ENCODE measurements around the gene NADK. TPM values are rescaled to one million over a fixed set of nuclear protein-coding genes. Genes with fewer than 3 reads are reported as not detected.

NADK gene
- total and polyA plus RNA-seq, 2 of the 13 experiments (the other 11 are each of a cell fraction or from before 2014, with no cell fraction given) = 56.6 to 60.1 TPM

DNA sequence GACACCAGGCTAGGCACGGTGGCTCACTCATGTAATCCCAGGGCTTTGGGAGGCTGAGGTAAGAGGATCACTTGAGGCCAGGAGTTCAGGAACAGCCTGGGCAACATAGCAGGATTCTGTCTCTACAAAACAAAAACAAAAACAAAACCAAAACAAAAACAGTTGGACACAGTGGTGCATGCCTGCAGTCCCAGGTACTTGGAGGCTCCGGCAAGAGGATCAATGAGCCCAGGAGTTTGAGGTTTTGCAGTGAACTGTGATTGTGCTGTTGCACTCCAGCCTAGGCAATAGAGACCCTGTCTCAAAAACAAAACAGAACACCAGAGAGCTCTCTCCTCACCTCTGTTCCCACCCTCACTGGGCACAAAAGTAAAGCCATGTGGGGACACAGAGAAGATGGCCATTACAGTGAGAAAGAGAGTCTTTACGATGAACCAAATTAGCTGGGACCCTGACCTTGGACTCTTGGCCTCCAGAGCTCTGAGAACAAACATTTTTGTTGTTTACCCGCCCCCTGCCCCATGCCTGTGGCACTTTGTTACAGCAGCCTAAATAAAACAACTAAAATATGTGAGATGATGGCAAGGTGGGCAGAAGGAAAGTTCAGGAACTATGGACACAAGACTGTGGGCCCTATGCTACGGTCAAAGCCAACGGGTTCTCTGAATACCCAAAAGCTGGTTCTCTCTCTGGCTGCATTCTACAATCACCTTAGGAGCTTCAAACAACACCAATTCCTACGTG, 9.8 kb downstream of the NADK start:
- Histone ChIP-seq H3K36me3 (replicated peaks in 1 of 2; ENCODE audit: control insufficient read depth in 1 of 2, insufficient read depth in 2 of 2, low read length in 2 of 2) (peaks cover 11 to 35% of the 10 kb centered on the region in 2 experiments; a peak in 4 of 5 replicates), H3K4me3 (replicated peaks in 1 of 3; ENCODE audit: insufficient read depth in 1 of 3, low read depth in 2 of 3, low read length in 3 of 3) (peak overlapping the region in 1 of 3 experiments; percentile 26; a peak in 1 of 6 replicates)
- peak; percentile 12 for FAIRE-seq
- TF ChIP-seq GTF2F1 (IDR thresholded peaks at IDR 0.05; ENCODE audit: low read length) = no peak
- no peak for TF ChIP-seq SOX13 (IDR thresholded peaks at IDR 0.05)
- TF ChIP-seq SOX13 (CRISPR knock-in tag; conservative IDR thresholded peaks at IDR 0.05 in 1 of 2, IDR thresholded peaks at IDR 0.05 in 1 of 2) = peak in 1 of 2 experiments; percentile 76; a peak in 2 of 4 replicates
- no peak for TF ChIP-seq ONECUT2 (CRISPR knock-in tag; IDR thresholded peaks at IDR 0.05)
- TF ChIP-seq, protein P1, sequence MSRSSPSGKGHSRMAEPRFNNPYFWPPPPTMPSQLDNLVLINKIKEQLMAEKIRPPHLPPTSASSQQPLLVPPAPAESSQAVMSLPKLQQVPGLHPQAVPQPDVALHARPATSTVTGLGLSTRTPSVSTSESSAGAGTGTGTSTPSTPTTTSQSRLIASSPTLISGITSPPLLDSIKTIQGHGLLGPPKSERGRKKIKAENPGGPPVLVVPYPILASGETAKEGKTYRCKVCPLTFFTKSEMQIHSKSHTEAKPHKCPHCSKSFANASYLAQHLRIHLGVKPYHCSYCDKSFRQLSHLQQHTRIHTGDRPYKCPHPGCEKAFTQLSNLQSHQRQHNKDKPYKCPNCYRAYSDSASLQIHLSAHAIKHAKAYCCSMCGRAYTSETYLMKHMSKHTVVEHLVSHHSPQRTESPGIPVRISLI (CRISPR knock-in tag; IDR thresholded peaks at IDR 0.05; ENCODE audit: borderline replicate concordance) = no peak
- TF ChIP-seq ZFP36L1 (CRISPR knock-in tag; IDR thresholded peaks at IDR 0.05) = peak; percentile 67; the same call in 1 of the 2 replicates
- TF ChIP-seq RELA (CRISPR knock-in tag; IDR thresholded peaks at IDR 0.05) = no peak
- peak; percentile 34; the same call in 1 of the 2 replicates for TF ChIP-seq KAT8 (CRISPR knock-in tag; IDR thresholded peaks at IDR 0.05)
- TF ChIP-seq ZNF543 (CRISPR knock-in tag; IDR thresholded peaks at IDR 0.05) = no peak
- TF ChIP-seq ADNP (CRISPR knock-in tag; IDR thresholded peaks at IDR 0.05) = no peak
- TF ChIP-seq ZNF572 (CRISPR knock-in tag; IDR thresholded peaks at IDR 0.05) = no peak
- no peak for TF ChIP-seq YEATS2 (CRISPR knock-in tag; IDR thresholded peaks at IDR 0.05; ENCODE audit: borderline replicate concordance)
- peak; percentile 64; the same call in 1 of the 2 replicates for TF ChIP-seq ZNF605 (CRISPR knock-in tag; IDR thresholded peaks at IDR 0.05)
- TF ChIP-seq HNRNPUL1 (IDR thresholded peaks at IDR 0.05; ENCODE audit: low read depth, low read length) = no peak
- no peak for TF ChIP-seq ZEB1 (IDR thresholded peaks at IDR 0.05; ENCODE audit: insufficient replicate concordance, low read depth)
- no peak for TF ChIP-seq NONO (IDR thresholded peaks at IDR 0.05)
- TF ChIP-seq NONO (CRISPR knock-in tag; conservative IDR thresholded peaks at IDR 0.05) = no peak
- TF ChIP-seq ISL2 (CRISPR knock-in tag; IDR thresholded peaks at IDR 0.05) = no peak; the same call in 1 of the 2 replicates
- no peak for TF ChIP-seq CBFB (CRISPR knock-in tag; IDR thresholded peaks at IDR 0.05)
- no peak for TF ChIP-seq SRSF1 (optimal IDR thresholded peaks at IDR 0.05; ENCODE audit: low read depth, low read length)
- no peak for TF ChIP-seq NFKBIZ (CRISPR knock-in tag; IDR thresholded peaks at IDR 0.05)
- no peak for TF ChIP-seq ZNF17 (CRISPR knock-in tag; IDR thresholded peaks at IDR 0.05)
- TF ChIP-seq SUZ12 (IDR thresholded peaks at IDR 0.05; ENCODE audit: low read depth, low read length) = no peak
- 0 out of 2 replicates have a peak, but pooled peaks have one; percentile 31 for TF ChIP-seq ZNF337 (CRISPR knock-in tag; IDR thresholded peaks at IDR 0.05; ENCODE audit: borderline replicate concordance, low read depth)
- TF ChIP-seq ZNF431 (CRISPR knock-in tag; IDR thresholded peaks at IDR 0.05; ENCODE audit: borderline replicate concordance, low read depth) = no peak

More for the DNA sequence above, 9.8 kb downstream of the NADK start:
- H3K4me2 ChIP-seq (ENCODE audit: low read depth, low read length) = peak overlapping the region; percentile 74
- peak overlapping the region; percentile 32; the same call in 1 of the 2 replicates for H3K9ac ChIP-seq (ENCODE audit: insufficient read depth, low read depth, low read length)
- peak overlapping the region; percentile 83 for H3K27ac ChIP-seq (ENCODE audit: extremely low read length, insufficient read depth, low read length)
- H3K27me3 ChIP-seq (ENCODE audit: control insufficient read depth in 1 of 2, insufficient read depth in 2 of 2, low read length in 2 of 2) = no peaks in the 10 kb centered on the region
- 33% methylated on average over 7 of the region's 7 CpGs for WGBS (ENCODE audit: low lambda C conversion rate)
- H2AFZ ChIP-seq (ENCODE audit: low read length) = no peak overlapping the region
- intact Hi-C loops (cut with micrococcal nuclease; ENCODE audit: unreplicated experiment) = no loop called here
- no peaks in the 10 kb centered on the region for H4K20me1 ChIP-seq (ENCODE audit: insufficient read depth, low read length)
- ATAC-seq = peak; percentile 78
- in situ Hi-C loops (cut with HindIII; ENCODE audit: extremely low pct_ligation_motif_present, low pct_unique_long_range_greater_than_20kb) = no loop called here
- H3K4me1 ChIP-seq (ENCODE audit: insufficient read depth, low read length) = peaks cover 27% of the 10 kb centered on the region
- BruUV-seq (replicated peaks) = no TSS peak
- POLR2A ChIA-PET = interaction anchor here (0.7 to 2.7 kb wide), 9 partner anchors 9 to 334 kb away, joined by 3 to 22 read pairs (median 5); partner anchors contain the start of gene NADK
- CTCF ChIA-PET (ENCODE audit: low intra/inter-chr PET ratio, low total read pairs) = no interaction called here
- H3K79me2 ChIP-seq (ENCODE audit: insufficient read depth, low read length) = peaks cover 65% of the 10 kb centered on the region
- DNase-seq (ENCODE audit: low spot score) = peak; percentile 66
- H3K9me3 ChIP-seq (ENCODE audit: low read length) = peaks cover 17% of the 10 kb centered on the region

All from HepG2 (cell line).